NK-92 (cell line): ENCODE results near the gene CTDSP2.
"Not testable (repeated sequence)": the region's sequence is repeated elsewhere in the genome, so short reads cannot be mapped to it uniquely, and the experiment has no call there.

Experiments used
- DNase-seq: peaks from one replicate; lab custom pipeline; 2025; ENCODE audit not compliant: unreplicated experiment; lab: John Stamatoyannopoulos, UW

The CTDSP2 gene

GRCh38 chr12:57783861-57784260, 62.7 kb downstream of the CTDSP2 start:
- DNase-seq, result no peak

GRCh38 chr12:57783466-57783801, 63.1 kb downstream of the CTDSP2 start:
- no peak for DNase-seq

- peak; percentile 67 for DNase-seq
Observed at GRCh38 chr12:57782608-57783465, 63.7 kb downstream of the CTDSP2 start, which contains the start of gene TSFM. TSFM (plus strand) TSS chr12:57782787; CDS start chr12:57782802, 15 bp downstream.

GRCh38 chr12:57782243-57782607, 64.3 kb downstream of the CTDSP2 start:
- no peak for DNase-seq

GRCh38 chr12:57781801-57782200, 64.7 kb downstream of the CTDSP2 start:
- DNase-seq, result no peak

GRCh38 chr12:57781244-57781643, 65.3 kb downstream of the CTDSP2 start:
- DNase-seq, result no peak

GRCh38 chr12:57780284-57780897, 66.1 kb downstream of the CTDSP2 start:
- no peak for DNase-seq

- DNase-seq, result no peak
Observed at GRCh38 chr12:57779736-57780135, 66.8 kb downstream of the CTDSP2 start.

GRCh38 chr12:57777911-57778310, 68.6 kb downstream of the CTDSP2 start:
- no peak for DNase-seq

- DNase-seq, result no peak
Observed at GRCh38 chr12:57777367-57777766, 69.2 kb downstream of the CTDSP2 start.

GRCh38 chr12:57776247-57776587, 70.3 kb downstream of the CTDSP2 start:
- no peak for DNase-seq

GRCh38 chr12:57775563-57776246, 70.8 kb downstream of the CTDSP2 start:
- DNase-seq, result no peak

- no peak for DNase-seq
Observed at GRCh38 chr12:57775044-57775443, 71.5 kb downstream of the CTDSP2 start.

GRCh38 chr12:57774634-57775033, 71.9 kb downstream of the CTDSP2 start:
- not testable (repeated sequence) for DNase-seq

- no peak for DNase-seq
Observed at GRCh38 chr12:57772429-57773322, 73.9 kb downstream of the CTDSP2 start, which contains the start of gene EEF1AKMT3. EEF1AKMT3 (plus strand) TSS chr12:57772614; CDS start chr12:57772725, 111 bp downstream.

- DNase-seq, result no peak
Observed at GRCh38 chr12:57771873-57772428, 74.6 kb downstream of the CTDSP2 start, which contains the start of gene METTL1. METTL1 (minus strand) TSS chr12:57772105; CDS start chr12:57772083, 22 bp downstream.

- DNase-seq, result peak; percentile 8
Observed at GRCh38 chr12:57771236-57771872, 75.2 kb downstream of the CTDSP2 start.

GRCh38 chr12:57770734-57771133, 75.8 kb downstream of the CTDSP2 start:
- DNase-seq, result no peak
